Hepatocyte (in vitro differentiated cells): ENCODE measurements around the gene LIPC.

Experiments used
- CTCF ChIP-seq: fragments of 200-600 bp; sonication (generic); IDR thresholded peaks from 2 replicates; pipeline ENCODE4 v1.5.1; 2016; ENCODE audit warnings: antibody characterized with exemption, mild to moderate bottlenecking; ENCODE audit not compliant: poor library complexity
- EZH2 ChIP-seq: fragments of 200-600 bp; sonication (generic); IDR thresholded peaks from 2 replicates; pipeline ENCODE4 v1.6.1; 2016; ENCODE audit warnings: antibody characterized with exemption, mild to moderate bottlenecking, borderline replicate concordance
- EZH2phosphoT487 ChIP-seq: fragments of 200-600 bp; sonication (generic); IDR thresholded peaks from one replicate; pipeline ENCODE4 v1.6.1; 2018; ENCODE audit warnings: antibody characterized with exemption, mild to moderate bottlenecking, low read depth, moderate library complexity; ENCODE audit not compliant: unreplicated experiment, severe bottlenecking

- TF ChIP-seq CTCF (no peak), EZH2 (no peak), EZH2phosphoT487 (no peak)
These were observed 172.7 kb downstream of the LIPC start for GRCh38 chr15:58604455-58604923.
